GM12878 (cell line): Measurements from ENCODE around the gene CDK2. TPM values are rescaled to one million over a fixed set of nuclear protein-coding genes. Genes with fewer than 3 reads are reported as not detected.

Experiments used
- BCLAF1 ChIP-seq: fragments of 450-650 bp; IDR thresholded peaks from 2 replicates; pipeline ENCODE4 v1.6.1; 2017; ENCODE audit warnings: antibody characterized with exemption, mild to moderate bottlenecking, moderate library complexity
- CBX3 ChIP-seq: fragments of 200-600 bp; sonication (generic); IDR thresholded peaks from 2 replicates; pipeline ENCODE4 v1.6.1; 2016; ENCODE audit warnings: low read depth, borderline replicate concordance
- EP300 ChIP-seq, 2 experiments: fragments of 150-350 bp in 1 of 2; IDR thresholded peaks; 2 replicates each; pipeline ENCODE4 v1.6.1; 2011 to 2012; ENCODE audit warnings: low read depth in 2 of 2, low read length in 2 of 2, borderline replicate concordance in 1 of 2, improper control_type of control experiment in 1 of 2, inconsistent platforms in 1 of 2; ENCODE audit not compliant: control insufficient read depth in 1 of 2
- FOS ChIP-seq: IDR thresholded peaks from 3 replicates; pipeline ENCODE4 v1.6.1; 2011; ENCODE audit warnings: borderline replicate concordance; ENCODE audit not compliant: insufficient read length; ENCODE audit errors: extremely low read depth
- HCFC1 ChIP-seq: fragments of 150-350 bp; IDR thresholded peaks from 2 replicates; pipeline ENCODE4 v1.6.1; 2014; ENCODE audit warnings: low read length
- JUND ChIP-seq: IDR thresholded peaks from 2 replicates; pipeline ENCODE4 v1.6.1; 2012; ENCODE audit warnings: low read depth, mild to moderate bottlenecking, low read length, improper control_type of control experiment, moderate library complexity
- MYB ChIP-seq: fragments of 150-350 bp; IDR thresholded peaks from 2 replicates; pipeline ENCODE4 v1.6.1; 2014; ENCODE audit warnings: mild to moderate bottlenecking, low read depth, low read length, borderline replicate concordance
- NFYB ChIP-seq: IDR thresholded peaks from 2 replicates; pipeline ENCODE4 v1.6.1; 2011; ENCODE audit warnings: low read depth, mild to moderate bottlenecking, low read length, improper control_type of control experiment, moderate library complexity; ENCODE audit not compliant: insufficient read depth
- PML ChIP-seq: IDR thresholded peaks from 2 replicates; pipeline ENCODE4 v1.6.1; 2012; ENCODE audit warnings: low read length, inconsistent platforms
- PRDM15 ChIP-seq: fragments of 450-650 bp; formaldehyde crosslinking; IDR thresholded peaks from 2 replicates; pipeline ENCODE4 v1.4.0; 2020; ENCODE audit warnings: mild to moderate bottlenecking, moderate library complexity
- RAD51 ChIP-seq: fragments of 450-650 bp; IDR thresholded peaks from 2 replicates; pipeline ENCODE4 v1.6.1; 2016; ENCODE audit warnings: moderate library complexity, mild to moderate bottlenecking, inconsistent platforms
- RFX5 ChIP-seq: IDR thresholded peaks from 2 replicates; pipeline ENCODE4 v1.6.1; 2011; ENCODE audit warnings: low read depth, low read length, improper control_type of control experiment
- SMAD5 ChIP-seq: IDR thresholded peaks from 2 replicates; pipeline ENCODE4 v1.6.1; 2016; ENCODE audit warnings: antibody characterized with exemption, low read depth
- USF2 ChIP-seq: IDR thresholded peaks from 2 replicates; pipeline ENCODE4 v1.6.1; 2011; ENCODE audit warnings: low read depth, low read length, improper control_type of control experiment, borderline replicate concordance
- YY1 ChIP-seq: IDR thresholded peaks from 2 replicates; pipeline ENCODE4 v1.6.1; 2011; ENCODE audit warnings: low read depth, mild to moderate bottlenecking, low read length
- polyA plus RNA-seq, 11 experiments: library from polyadenylated mRNA; depleted of rRNA in 4 of 11; unstranded in 6 of 11; stranded (reverse) in 5 of 11; fragments of >200 nt; fragmentation: Nextera tagmentation in 4 of 11; fragmentation: Illumina TruSeq in 1 of 11; extraction: Ambion mirVana in 4 of 11; extraction: Trizol in 1 of 11; gene quantifications; 1 replicate in 1 of 11; 2 replicates in 10 of 11; pipeline versions ENCODE4 v1.2.1 to v1.2.3, GENCODE V29; 2011 to 2016; ENCODE audit warnings: inconsistent platforms in 2 of 11, missing spikeins in 2 of 11, low read depth in 1 of 11
- total RNA-seq, 4 experiments: library from RNA; depleted of rRNA in 3 of 4; stranded (reverse); fragments of >200 nt in 3 of 4; fragmentation: Illumina TruSeq in 1 of 4; extraction: Trizol in 1 of 4; gene quantifications; 2 replicates each; pipeline versions ENCODE4 v1.2.1 to v1.2.3, GENCODE V29; 2013 to 2021
- TF ChIP-seq, protein P1 (sequence below): fragments of 450-650 bp; IDR thresholded peaks from 2 replicates; pipeline ENCODE4 v1.6.1; 2018; ENCODE audit warnings: borderline replicate concordance, mild to moderate bottlenecking; ENCODE audit not compliant: partially characterized antibody
- TF ChIP-seq, protein P2 (sequence below): IDR thresholded peaks from 2 replicates; pipeline ENCODE4 v1.6.1; 2012; ENCODE audit warnings: low read depth, low read length, improper control_type of control experiment

Gene CDK2
- total and polyA plus RNA-seq, 10 of the 15 experiments (the other 5 are each of a cell fraction or from before 2014, with no cell fraction given) = 13.1 to 138 (median 82.2) TPM

DNA sequence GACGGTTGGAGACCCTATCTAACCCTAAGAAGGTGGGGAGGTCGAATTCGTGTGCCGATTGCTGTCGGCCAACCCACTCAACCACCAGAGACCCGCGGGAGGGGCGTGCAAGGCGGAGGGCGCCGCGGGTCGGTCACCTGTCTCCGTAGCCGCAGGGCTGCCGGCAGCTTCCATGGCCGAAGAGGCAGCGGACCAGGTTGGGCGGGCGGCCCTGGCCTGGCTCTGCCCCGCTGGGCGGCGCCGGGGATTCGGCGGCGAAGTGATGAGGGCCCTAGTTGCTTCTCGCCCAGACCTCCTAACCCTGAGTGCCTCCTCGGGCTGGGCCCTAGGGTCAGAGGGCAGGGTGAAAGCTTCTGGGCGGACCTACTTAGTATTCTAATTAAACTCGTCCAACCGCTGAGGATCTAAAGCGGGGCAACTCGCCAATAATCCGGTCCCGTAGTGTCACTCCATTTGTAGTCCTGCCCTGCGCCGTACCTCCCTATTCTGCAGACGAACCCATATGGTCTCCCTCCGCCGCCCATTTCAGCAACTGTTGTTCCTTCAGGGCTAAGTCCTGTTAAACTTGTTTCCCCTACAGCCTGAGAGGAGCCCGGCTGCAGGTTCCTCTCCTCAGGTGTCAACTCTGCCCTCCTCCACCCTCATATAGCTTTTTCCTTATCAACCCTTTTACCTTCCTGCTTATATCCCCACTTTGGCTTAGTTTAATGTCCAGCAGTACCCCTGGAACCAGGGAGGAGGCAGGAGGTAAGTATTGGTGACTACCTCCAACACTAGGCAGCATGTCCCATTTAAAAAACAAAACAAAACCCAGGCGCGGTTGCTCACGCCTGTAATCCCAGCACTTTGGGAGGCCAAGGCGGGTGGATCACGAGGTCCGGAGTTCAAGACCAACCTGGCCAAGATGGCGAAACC, 38.8 kb upstream of the CDK2 start, which contains the start of gene PYM1 (continued):
- no peak for TF ChIP-seq PRDM15 (CRISPR knock-in tag)
- TF ChIP-seq, protein P1, sequence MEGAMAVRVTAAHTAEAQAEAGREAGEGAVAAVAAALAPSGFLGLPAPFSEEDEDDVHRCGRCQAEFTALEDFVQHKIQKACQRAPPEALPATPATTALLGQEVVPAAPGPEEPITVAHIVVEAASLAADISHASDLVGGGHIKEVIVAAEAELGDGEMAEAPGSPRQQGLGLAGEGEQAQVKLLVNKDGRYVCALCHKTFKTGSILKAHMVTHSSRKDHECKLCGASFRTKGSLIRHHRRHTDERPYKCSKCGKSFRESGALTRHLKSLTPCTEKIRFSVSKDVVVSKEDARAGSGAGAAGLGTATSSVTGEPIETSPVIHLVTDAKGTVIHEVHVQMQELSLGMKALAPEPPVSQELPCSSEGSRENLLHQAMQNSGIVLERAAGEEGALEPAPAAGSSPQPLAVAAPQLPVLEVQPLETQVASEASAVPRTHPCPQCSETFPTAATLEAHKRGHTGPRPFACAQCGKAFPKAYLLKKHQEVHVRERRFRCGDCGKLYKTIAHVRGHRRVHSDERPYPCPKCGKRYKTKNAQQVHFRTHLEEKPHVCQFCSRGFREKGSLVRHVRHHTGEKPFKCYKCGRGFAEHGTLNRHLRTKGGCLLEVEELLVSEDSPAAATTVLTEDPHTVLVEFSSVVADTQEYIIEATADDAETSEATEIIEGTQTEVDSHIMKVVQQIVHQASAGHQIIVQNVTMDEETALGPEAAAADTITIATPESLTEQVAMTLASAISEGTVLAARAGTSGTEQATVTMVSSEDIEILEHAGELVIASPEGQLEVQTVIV = no peak
- no peak for TF ChIP-seq RFX5
- TF ChIP-seq RAD51 = no peak; the same call in 1 of the 2 replicates
- no peak for TF ChIP-seq BCLAF1
- peak; percentile 9 for TF ChIP-seq SMAD5
- no peak for TF ChIP-seq EP300 (IDR thresholded peaks at IDR 0.05; ENCODE audit: borderline replicate concordance in 1 of 2, control insufficient read depth in 1 of 2, low read depth in 2 of 2, low read length in 2 of 2)
- peak; percentile 77 for TF ChIP-seq YY1
- TF ChIP-seq JUND = no peak
- TF ChIP-seq MYB = no peak
- TF ChIP-seq CBX3 = no peak
- no peak for TF ChIP-seq USF2
- TF ChIP-seq HCFC1 = no peak
- TF ChIP-seq FOS = no peak
- TF ChIP-seq NFYB = peak; percentile 60; the same call in 1 of the 2 replicates
- TF ChIP-seq, protein P2, sequence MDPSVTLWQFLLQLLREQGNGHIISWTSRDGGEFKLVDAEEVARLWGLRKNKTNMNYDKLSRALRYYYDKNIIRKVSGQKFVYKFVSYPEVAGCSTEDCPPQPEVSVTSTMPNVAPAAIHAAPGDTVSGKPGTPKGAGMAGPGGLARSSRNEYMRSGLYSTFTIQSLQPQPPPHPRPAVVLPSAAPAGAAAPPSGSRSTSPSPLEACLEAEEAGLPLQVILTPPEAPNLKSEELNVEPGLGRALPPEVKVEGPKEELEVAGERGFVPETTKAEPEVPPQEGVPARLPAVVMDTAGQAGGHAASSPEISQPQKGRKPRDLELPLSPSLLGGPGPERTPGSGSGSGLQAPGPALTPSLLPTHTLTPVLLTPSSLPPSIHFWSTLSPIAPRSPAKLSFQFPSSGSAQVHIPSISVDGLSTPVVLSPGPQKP = no peak
- TF ChIP-seq PML = no peak
